Effector memory CD8-positive, alpha-beta T cell (primary cell): ENCODE data around the gene TRIM67.
"Not testable (repeated sequence)": the region's sequence is repeated elsewhere in the genome, so short reads cannot be mapped to it uniquely, and the experiment has no call there.

ENCODE experiments used
- ATAC-seq: fragments of 150-1000 bp; cut with Tn5 transposase; replicated peaks from 2 replicates; pipeline ENCODE4 v1.10.0; 2021; ENCODE audit warnings: mild to moderate bottlenecking, moderate library complexity
- DNase-seq, 3 experiments: peaks; one replicate each; pipeline ENCODE4 v3.0.0; 2021
- H3K27ac Mint-ChIP-seq, 2 donors: one replicate each; pipeline ENCODE4 v1.8.0; 2022; ENCODE audit warnings: mild to moderate bottlenecking in 2 of 2, mixed read lengths in 2 of 2, moderate library complexity in 2 of 2
- H3K27me3 Mint-ChIP-seq, 2 donors: one replicate each; pipeline ENCODE4 v1.8.0; 2022; ENCODE audit warnings: mixed read lengths in 2 of 2
- H3K36me3 Mint-ChIP-seq: one replicate; pipeline ENCODE4 v1.8.0; 2022; ENCODE audit warnings: mild to moderate bottlenecking, moderate library complexity, mixed read lengths; ENCODE audit not compliant: insufficient read depth
- H3K4me1 Mint-ChIP-seq, 2 donors: one replicate each; pipeline ENCODE4 v1.8.0; 2022; ENCODE audit warnings: low read depth in 2 of 2, mixed read lengths in 2 of 2
- H3K4me3 Mint-ChIP-seq, 2 donors: one replicate each; pipeline ENCODE4 v1.8.0; 2022; ENCODE audit warnings: mild to moderate bottlenecking in 2 of 2, mixed read lengths in 2 of 2, moderate library complexity in 2 of 2
- H3K9me3 Mint-ChIP-seq, 2 donors: one replicate each; pipeline ENCODE4 v1.8.0; 2022; ENCODE audit warnings: mixed read lengths in 2 of 2

TRIM67 gene

DNA sequence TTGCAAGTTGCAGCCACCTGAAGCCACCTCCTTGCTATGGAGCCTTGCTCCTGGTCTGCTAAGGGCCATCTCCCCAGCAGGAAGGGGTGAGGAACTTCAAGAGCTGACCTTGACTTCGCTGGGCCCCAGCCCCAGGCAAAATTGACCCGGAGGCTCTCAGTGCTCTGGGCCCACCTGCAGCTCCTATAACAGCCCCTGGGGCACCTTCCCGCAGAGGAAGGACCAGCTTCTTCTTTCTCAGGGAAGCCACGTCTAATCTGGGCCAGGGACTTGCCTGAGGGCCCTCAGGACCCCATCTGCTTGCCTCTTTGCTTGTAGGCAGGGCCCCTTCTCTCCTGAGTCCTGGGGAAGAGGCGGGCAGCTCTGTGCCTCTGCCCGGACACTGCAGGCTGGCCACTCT, 48.3 kb downstream of the TRIM67 start:
- DNase-seq (no peak), ATAC-seq (no peak)
- Mint-ChIP-seq H3K27ac (peak overlapping the region in 1 of 2 donors; percentile 64), H3K4me1 (peaks cover 7 to 9% of the 10 kb centered on the region in 2 donors), H3K4me3 (no peak overlapping the region), H3K36me3 (no peaks in the 10 kb centered on the region), H3K27me3 (peaks cover under 1 to 14% of the 10 kb centered on the region in 2 donors), H3K9me3 (no peaks in the 10 kb centered on the region)

DNA sequence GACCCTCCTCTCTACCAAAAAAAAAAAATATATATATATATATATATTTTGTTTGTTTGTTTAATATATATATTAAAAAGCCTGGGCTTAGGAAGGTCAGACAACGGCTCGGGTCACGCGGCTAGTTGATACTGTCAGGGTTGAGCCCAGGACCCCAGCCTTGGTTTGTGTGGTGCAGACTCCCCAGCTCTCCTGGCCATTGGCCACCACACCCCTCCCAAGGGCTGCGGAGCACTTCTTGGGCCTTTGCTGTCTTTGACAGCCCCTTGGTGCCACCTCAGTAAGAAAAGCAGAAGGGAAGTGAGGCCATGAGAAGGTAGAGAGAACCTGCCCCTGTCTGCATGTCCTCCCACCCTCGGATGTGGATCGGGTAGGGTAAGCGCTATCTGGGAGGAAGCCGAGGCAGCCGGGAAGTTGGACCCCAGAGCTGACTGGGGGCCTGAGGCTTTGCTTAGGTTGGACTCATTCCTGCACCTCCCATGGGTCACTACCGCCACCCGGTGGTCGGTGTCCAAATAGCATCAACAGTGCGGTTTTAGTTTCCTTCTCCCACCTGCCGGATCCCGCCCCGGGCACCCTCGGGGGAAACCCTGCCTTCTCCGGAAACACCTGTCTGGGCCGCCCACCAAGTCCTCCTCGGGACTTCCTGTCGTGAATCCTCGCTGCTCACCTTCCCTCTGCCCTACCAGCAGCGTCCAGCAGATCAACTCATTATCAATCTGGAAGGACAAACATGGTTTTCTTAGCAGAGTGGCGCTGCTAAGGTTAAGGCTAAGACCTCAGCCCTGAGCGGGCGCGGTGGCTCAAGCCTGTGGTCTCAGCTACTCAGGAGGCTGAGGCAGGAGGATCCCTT, 49.4 kb downstream of the TRIM67 start:
- DNase-seq (peak; percentile 85 to 92 (median 86)), ATAC-seq (peak; percentile 96)
- H3K27ac Mint-ChIP-seq, result peak overlapping the region; percentile 52 to 64
- no peaks in the 10 kb centered on the region for H3K9me3 Mint-ChIP-seq
- H3K4me3 Mint-ChIP-seq, result peak overlapping the region; percentile 68 to 73
- H3K27me3 Mint-ChIP-seq, result peaks cover 0 to 9% of the 10 kb centered on the region in 2 donors
- no peaks in the 10 kb centered on the region for H3K36me3 Mint-ChIP-seq
- peaks cover 10 to 13% of the 10 kb centered on the region in 2 donors for H3K4me1 Mint-ChIP-seq

DNA sequence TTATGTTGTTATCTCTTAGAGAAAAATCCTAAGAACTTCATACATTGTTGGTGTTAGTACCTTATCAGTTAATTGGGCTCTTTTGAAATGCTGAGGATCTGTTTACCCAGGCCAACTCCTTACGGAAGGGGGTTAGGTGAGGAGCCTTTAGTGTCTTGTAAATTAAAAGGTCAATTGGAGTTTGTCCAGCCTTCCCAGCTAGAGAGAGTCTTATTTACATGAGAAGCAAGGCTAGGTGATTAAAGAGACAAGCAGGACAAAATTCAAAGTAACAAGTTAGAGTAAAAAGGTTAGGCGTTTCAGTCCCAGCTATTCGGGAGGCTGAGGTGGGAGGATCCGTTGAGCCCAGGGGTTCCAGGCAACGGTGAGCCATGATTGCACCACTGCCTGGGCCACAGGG, 50.4 kb downstream of the TRIM67 start:
- not testable (repeated sequence) for H3K9me3 Mint-ChIP-seq, H3K4me3 Mint-ChIP-seq, H3K36me3 Mint-ChIP-seq, DNase-seq, ATAC-seq
- peaks cover 6 to 15% of the 10 kb centered on the region in 2 donors for H3K27me3 Mint-ChIP-seq
- H3K4me1 Mint-ChIP-seq, result peaks cover 10 to 14% of the 10 kb centered on the region in 2 donors
- peak overlapping the region in 1 of 2 donors; percentile 64 for H3K27ac Mint-ChIP-seq

DNA sequence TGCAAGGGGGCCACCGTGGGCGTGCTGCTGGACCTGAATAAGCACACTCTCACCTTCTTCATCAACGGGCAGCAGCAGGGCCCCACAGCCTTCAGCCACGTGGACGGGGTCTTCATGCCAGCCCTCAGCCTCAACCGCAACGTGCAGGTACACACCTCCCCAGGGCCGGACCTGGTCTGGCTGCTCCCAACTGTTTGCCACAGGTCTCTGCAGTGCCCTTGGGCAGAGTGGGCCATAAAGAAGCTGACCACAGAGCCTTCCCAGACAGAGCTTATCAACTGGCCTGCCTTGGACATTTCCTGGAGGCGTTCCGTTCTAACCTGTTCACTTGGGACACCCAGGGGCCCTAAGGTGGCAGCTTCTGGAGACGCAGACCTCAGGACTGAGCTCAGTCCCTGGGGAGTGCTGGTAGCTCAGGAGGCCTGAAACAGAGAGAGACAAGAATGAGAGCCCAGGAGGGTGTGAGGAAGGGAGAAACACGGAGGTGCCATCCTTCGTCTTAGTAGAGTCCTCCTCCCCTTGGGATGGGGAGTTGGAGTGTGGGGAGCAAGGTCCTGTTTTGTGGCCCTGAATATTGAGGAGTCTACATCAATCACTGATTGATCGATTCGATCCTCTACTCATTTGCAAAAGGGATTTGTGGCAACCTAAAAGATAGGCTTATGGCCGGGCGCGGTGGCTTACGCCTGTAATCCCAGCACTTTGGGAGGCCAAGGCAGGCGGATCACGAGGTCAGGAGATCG, 52.1 kb downstream of the TRIM67 start:
- no peak for DNase-seq
- ATAC-seq, result no peak
- Mint-ChIP-seq H3K9me3 (no peaks in the 10 kb centered on the region), H3K4me1 (peaks cover 10 to 14% of the 10 kb centered on the region in 2 donors), H3K4me3 (no peak overlapping the region), H3K36me3 (no peaks in the 10 kb centered on the region), H3K27me3 (peaks cover 8 to 19% of the 10 kb centered on the region in 2 donors), H3K27ac (peak overlapping the region in 1 of 2 donors; percentile 58)

DNA sequence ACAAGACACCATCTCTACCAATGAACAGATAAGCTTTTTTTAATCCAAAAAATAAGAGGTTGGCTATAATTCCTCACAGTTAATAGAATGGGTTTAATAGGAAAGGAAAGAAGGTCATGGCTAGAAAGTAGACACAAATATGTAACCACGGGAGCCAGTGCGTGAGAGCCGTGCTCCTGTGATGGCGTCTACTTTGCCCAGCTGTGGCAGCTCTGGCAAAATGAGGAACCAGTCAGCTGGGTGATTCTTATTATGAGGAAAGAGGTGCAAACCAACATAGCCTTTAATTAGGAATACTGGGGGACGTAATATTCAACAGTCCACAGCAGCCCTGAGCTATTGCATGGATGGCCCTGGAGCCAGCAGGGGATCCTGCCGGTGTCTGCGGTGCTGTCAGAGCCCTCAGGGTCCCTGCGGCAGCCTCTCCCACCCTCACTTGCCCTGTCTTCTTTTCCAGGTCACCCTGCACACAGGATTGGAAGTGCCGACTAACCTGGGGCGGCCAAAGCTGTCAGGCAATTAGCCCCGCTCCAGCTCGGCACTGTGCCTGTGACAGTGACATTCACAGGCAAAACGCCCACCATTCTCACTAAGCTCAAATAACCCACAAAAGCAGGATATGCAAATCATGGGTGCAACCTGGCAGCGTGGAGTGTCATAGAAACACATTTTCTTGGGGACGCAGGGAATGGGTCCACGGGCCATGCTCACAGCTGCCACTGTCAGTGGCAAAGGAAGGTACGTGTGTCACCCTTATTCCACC, 53.2 kb downstream of the TRIM67 start:
- no peak for ATAC-seq
- Mint-ChIP-seq H3K27me3 (peaks cover 8 to 19% of the 10 kb centered on the region in 2 donors), H3K4me3 (no peak overlapping the region), H3K9me3 (no peaks in the 10 kb centered on the region), H3K4me1 (peaks cover 10 to 14% of the 10 kb centered on the region in 2 donors), H3K27ac (no peak overlapping the region), H3K36me3 (no peaks in the 10 kb centered on the region)
- DNase-seq, result no peak

DNA sequence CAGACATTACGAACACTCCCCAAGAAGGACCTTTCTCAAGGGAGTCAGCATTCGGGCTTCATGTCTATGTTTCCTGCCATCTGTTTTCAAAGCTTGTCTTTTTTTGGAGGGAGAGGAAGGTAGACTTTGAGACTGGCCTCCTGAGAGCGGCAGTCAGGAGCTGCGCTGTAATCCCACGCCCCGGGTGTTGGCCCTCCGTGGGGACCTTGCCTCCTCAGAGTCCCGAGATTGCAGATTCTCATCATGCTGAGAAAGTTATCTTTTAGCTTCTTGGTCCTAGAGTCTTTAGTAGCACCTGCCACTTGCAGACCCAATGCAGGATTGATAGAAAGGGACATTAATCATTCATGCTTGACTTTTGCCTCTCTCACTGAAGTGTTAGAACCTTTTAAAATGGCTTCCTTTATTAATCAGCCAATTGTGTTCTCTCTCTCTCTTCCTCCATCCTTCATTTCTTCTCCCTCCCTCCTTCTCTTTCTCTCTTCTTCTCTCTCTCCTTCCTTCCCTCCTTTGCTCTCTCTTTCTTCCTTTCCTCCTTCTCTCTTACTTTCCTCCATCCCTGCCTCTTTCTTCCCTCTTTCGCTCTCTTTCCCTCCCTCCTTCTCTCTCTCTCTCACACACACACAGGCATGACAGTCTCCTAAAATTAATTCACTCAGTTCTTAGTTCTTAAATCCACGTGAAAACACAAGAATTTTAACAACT, 54.0 kb downstream of the TRIM67 start:
- Mint-ChIP-seq H3K36me3 (no peaks in the 10 kb centered on the region), H3K4me1 (peaks cover 10 to 14% of the 10 kb centered on the region in 2 donors), H3K4me3 (no peak overlapping the region), H3K9me3 (no peaks in the 10 kb centered on the region), H3K27me3 (peaks cover 8 to 19% of the 10 kb centered on the region in 2 donors), H3K27ac (peak overlapping the region in 1 of 2 donors; percentile 16)
- DNase-seq, result no peak
- no peak for ATAC-seq

DNA sequence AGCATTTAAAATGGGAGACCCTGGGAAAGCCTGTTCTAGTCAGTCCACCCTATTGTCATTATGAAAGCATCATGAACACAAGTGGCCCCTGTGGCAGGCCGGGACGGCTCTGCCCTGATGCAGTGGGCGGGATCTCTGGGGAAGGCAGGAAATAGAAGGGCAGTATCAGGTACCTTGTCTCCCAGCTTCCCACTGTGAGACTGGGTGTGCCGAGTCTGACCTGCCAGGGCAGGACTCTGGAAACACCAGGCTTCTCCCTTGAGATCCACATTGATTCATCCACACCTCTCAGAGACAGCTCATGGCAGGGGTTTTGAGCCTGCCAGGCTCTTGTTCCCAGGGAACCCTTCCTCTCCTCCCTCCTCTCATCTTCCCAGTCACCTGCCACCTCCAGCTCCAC, 54.6 kb downstream of the TRIM67 start:
- H3K27ac Mint-ChIP-seq, result peak overlapping the region in 1 of 2 donors; percentile 16
- DNase-seq (no peak), ATAC-seq (no peak)
- H3K36me3 Mint-ChIP-seq, result no peaks in the 10 kb centered on the region
- H3K27me3 Mint-ChIP-seq, result peaks cover 8 to 19% of the 10 kb centered on the region in 2 donors
- H3K4me1 Mint-ChIP-seq, result peaks cover 5 to 9% of the 10 kb centered on the region in 2 donors
- H3K9me3 Mint-ChIP-seq, result no peaks in the 10 kb centered on the region
- H3K4me3 Mint-ChIP-seq, result no peak overlapping the region

DNA sequence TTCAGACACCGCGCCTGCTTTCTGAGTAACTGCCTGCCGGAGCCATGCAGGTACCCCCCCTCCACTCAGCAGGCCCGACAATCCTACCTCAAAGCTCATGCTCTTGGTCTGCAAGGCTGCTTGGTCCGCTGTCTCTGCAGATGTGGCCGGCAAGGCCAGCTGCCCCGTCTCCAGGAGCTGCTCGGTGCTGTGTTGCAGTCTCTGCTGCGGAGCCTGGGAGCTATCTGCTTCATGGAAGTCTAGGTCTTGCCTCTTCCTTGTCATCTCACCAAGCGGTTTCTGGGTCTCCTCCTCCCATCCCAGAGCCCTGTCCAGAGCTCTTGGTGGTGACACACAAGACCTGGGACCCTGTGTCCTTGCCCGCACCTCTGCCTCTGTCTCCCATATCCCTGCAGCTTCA, 55.2 kb downstream of the TRIM67 start:
- no peaks in the 10 kb centered on the region for H3K9me3 Mint-ChIP-seq
- peaks cover 8 to 19% of the 10 kb centered on the region in 2 donors for H3K27me3 Mint-ChIP-seq
- no peak for DNase-seq
- H3K4me1 Mint-ChIP-seq, result peaks cover 3 to 5% of the 10 kb centered on the region in 2 donors
- no peak overlapping the region for H3K27ac Mint-ChIP-seq
- no peak overlapping the region for H3K4me3 Mint-ChIP-seq
- no peaks in the 10 kb centered on the region for H3K36me3 Mint-ChIP-seq
- ATAC-seq, result no peak

DNA sequence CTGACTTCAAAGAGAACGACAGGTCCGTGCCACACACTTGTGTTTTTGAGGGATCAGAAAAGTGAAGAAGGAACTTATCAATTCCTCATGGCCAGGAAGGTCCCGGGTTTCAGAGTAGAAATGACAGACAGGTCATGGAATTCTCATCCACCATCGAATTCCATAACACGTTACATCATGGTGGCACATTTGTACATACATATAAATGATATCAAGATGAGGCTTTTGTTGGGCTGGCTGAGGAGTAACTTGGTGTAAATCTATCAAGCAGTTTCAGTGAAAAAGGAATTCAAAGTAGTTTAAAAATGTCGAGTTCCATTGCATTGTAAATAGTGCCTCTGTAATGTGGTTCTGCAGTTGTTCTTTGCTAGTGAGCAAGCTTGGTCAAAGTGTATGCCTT, 56.2 kb downstream of the TRIM67 start:
- peaks cover 8 to 19% of the 10 kb centered on the region in 2 donors for H3K27me3 Mint-ChIP-seq
- H3K9me3 Mint-ChIP-seq, result no peaks in the 10 kb centered on the region
- H3K27ac Mint-ChIP-seq, result no peak overlapping the region
- H3K36me3 Mint-ChIP-seq, result peaks cover 4% of the 10 kb centered on the region
- H3K4me3 Mint-ChIP-seq, result no peak overlapping the region
- DNase-seq (no peak), ATAC-seq (no peak)
- peaks cover 3 to 5% of the 10 kb centered on the region in 2 donors for H3K4me1 Mint-ChIP-seq

DNA sequence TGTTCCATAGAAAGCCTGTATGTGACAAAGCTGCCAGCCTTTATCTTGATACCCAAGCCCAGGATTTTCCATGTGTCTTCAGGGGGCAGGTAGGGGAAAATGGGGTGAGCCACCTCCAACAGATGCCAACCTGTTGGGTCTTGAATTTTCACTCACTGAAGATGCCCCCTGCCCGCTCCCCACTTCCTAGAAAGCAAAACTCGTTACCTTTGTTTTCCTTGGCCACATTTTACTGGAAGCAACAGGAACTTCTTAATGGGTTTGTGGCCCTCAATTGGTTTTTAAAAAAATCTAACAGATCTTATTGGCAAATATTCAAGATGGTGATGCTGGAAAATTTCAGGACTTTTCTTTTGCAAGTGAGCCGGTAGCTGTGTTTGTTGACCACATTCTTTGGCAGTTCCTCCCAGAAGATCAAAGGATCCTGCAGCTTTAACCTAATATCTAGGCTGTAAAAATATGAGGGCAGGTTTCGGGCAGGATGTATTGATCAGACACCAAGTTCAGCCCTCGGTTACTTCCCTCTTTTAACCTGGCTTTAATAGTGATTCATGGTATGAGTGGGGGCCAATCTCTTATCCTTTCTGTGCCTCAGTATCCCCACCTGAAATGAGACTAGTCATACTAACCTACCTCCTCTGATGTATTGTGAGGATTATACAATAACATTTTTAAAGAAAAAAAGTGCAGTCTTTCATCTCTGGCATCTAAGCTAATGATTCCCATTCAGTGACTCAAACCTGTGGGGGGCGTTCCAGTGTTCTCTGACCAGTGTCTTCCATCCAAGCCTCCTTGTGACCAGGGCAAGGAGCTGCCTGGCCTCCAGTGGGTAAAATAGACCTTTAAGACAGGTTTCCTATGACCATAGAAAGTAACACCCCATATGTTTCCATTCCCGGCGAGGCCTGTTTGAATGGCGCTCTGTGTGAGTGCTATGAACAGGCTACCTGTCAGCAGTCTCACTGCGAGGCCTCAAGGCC, 57.9 kb downstream of the TRIM67 start:
- Mint-ChIP-seq H3K27ac (no peak overlapping the region), H3K4me1 (peaks cover 3 to 5% of the 10 kb centered on the region in 2 donors), H3K4me3 (no peak overlapping the region), H3K27me3 (peaks cover 8 to 10% of the 10 kb centered on the region in 2 donors), H3K36me3 (peaks cover 12% of the 10 kb centered on the region), H3K9me3 (no peaks in the 10 kb centered on the region)
- ATAC-seq, result no peak
- DNase-seq, result no peak

DNA sequence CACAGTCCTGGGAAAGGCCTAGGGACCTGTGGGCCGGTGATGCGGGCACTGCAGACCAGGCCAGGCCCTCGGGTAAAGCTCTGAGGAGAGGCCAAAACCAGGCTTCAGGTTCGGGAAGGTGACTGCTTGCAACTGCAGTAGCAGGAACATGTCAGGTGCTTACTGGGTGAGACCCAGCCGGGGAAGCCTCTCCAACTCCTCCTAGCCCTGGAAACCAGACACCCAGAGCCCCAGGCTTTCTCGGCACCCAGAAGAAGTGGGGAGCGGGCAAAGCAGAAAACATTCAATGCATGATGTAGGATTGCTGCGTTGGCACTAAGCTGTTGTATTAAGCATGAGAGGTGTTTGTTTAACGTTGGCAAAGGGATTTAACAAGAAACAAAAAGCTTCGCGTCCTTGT, 58.9 kb downstream of the TRIM67 start:
- H3K4me3 Mint-ChIP-seq, result no peak overlapping the region
- no peaks in the 10 kb centered on the region for H3K9me3 Mint-ChIP-seq
- no peak for DNase-seq
- no peak for ATAC-seq
- peaks cover 23% of the 10 kb centered on the region for H3K36me3 Mint-ChIP-seq
- peaks cover 8 to 10% of the 10 kb centered on the region in 2 donors for H3K27me3 Mint-ChIP-seq
- H3K4me1 Mint-ChIP-seq, result peaks cover 0 to 5% of the 10 kb centered on the region in 2 donors
- H3K27ac Mint-ChIP-seq, result peak overlapping the region in 1 of 2 donors; percentile 29

DNA sequence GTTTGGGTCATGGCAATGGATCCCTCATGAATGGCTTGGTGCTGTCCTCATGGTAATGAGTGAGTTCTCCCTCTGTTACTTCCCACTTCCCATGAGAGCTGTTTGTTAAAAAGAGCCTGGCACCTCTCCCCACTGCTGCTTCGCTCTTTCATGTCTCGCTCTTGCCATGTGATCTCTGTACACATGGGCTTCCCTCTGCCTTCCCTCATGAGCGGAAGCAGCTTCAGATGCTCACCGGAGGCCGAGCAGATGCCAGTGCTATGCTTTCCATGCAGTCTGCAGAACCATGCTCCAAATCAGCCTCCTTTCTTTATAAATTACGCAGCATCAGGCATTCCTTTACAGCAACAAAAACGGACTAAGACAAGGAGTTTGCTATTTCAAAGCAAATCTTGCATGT, 64.3 kb downstream of the TRIM67 start:
- H3K27ac Mint-ChIP-seq, result peak overlapping the region in 1 of 2 donors; percentile 36
- no peaks in the 10 kb centered on the region for H3K27me3 Mint-ChIP-seq
- H3K9me3 Mint-ChIP-seq, result no peaks in the 10 kb centered on the region
- ATAC-seq, result no peak
- peaks cover 9 to 11% of the 10 kb centered on the region in 2 donors for H3K4me1 Mint-ChIP-seq
- no peak for DNase-seq
- peaks cover 58% of the 10 kb centered on the region for H3K36me3 Mint-ChIP-seq
- H3K4me3 Mint-ChIP-seq, result no peak overlapping the region
